WERI-Rb-1 (cell line): ENCODE data around the gene WDCP.

Experiments
- DNase-seq: peaks from one replicate; pipeline ENCODE4 v3.0.0-alpha.2; 2020
- H3K27ac ChIP-seq: fragments of 250-450 bp; sonication (Bioruptor Pico); 2 replicates; pipeline ENCODE4 v1.5.1; 2020; ENCODE audit warnings: mild to moderate bottlenecking, moderate library complexity
- H3K27me3 ChIP-seq: fragments of 250-450 bp; sonication (Bioruptor Pico); 2 replicates; pipeline ENCODE4 v1.5.1; 2021; ENCODE audit warnings: mild to moderate bottlenecking, low read depth, moderate library complexity; ENCODE audit not compliant: insufficient read depth, severe bottlenecking
- H3K36me3 ChIP-seq: fragments of 250-450 bp; sonication (Bioruptor Pico); 2 replicates; pipeline ENCODE4 v1.5.1; 2020; ENCODE audit warnings: mild to moderate bottlenecking, moderate library complexity
- H3K4me3 ChIP-seq: 2 replicates; pipeline ENCODE4 v1.5.1; 2011; ENCODE audit warnings: low read depth, mild to moderate bottlenecking, control low read depth, low read length
- H3K9me3 ChIP-seq: fragments of 250-450 bp; sonication (Bioruptor Pico); 2 replicates; pipeline ENCODE4 v1.5.1; 2021; ENCODE audit warnings: mild to moderate bottlenecking, moderate library complexity; ENCODE audit not compliant: severe bottlenecking
- TF ChIP-seq, protein P1 (sequence below): IDR thresholded peaks from 2 replicates; pipeline ENCODE4 v1.5.1; 2011; ENCODE audit warnings: low read depth, mild to moderate bottlenecking, control low read depth, inconsistent platforms, low read length

Gene WDCP

DNA sequence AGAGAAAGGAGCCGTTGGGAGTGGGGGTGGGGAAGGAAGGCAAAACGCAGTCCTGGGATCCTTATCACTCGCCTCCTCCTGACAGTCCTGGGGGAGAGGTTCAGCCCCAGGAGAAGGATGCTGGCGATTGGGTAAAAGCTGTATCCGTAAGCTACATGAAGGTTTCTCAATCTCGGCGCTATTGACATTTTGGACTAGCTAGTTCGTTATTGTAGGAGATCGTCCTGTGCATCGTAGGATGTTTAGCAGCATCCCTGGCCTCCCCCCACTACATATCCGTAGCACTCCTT lies 38.0 kb upstream of the WDCP start:
- Histone ChIP-seq H3K9me3 (no peaks in the 10 kb centered on the region), H3K4me3 (peak overlapping the region; percentile 48), H3K27me3 (no peaks in the 10 kb centered on the region), H3K36me3 (peaks cover 11% of the 10 kb centered on the region), H3K27ac (peak overlapping the region; percentile 92)
- DNase-seq = no peak
- TF ChIP-seq, protein P1, sequence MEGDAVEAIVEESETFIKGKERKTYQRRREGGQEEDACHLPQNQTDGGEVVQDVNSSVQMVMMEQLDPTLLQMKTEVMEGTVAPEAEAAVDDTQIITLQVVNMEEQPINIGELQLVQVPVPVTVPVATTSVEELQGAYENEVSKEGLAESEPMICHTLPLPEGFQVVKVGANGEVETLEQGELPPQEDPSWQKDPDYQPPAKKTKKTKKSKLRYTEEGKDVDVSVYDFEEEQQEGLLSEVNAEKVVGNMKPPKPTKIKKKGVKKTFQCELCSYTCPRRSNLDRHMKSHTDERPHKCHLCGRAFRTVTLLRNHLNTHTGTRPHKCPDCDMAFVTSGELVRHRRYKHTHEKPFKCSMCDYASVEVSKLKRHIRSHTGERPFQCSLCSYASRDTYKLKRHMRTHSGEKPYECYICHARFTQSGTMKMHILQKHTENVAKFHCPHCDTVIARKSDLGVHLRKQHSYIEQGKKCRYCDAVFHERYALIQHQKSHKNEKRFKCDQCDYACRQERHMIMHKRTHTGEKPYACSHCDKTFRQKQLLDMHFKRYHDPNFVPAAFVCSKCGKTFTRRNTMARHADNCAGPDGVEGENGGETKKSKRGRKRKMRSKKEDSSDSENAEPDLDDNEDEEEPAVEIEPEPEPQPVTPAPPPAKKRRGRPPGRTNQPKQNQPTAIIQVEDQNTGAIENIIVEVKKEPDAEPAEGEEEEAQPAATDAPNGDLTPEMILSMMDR = no peak

DNA sequence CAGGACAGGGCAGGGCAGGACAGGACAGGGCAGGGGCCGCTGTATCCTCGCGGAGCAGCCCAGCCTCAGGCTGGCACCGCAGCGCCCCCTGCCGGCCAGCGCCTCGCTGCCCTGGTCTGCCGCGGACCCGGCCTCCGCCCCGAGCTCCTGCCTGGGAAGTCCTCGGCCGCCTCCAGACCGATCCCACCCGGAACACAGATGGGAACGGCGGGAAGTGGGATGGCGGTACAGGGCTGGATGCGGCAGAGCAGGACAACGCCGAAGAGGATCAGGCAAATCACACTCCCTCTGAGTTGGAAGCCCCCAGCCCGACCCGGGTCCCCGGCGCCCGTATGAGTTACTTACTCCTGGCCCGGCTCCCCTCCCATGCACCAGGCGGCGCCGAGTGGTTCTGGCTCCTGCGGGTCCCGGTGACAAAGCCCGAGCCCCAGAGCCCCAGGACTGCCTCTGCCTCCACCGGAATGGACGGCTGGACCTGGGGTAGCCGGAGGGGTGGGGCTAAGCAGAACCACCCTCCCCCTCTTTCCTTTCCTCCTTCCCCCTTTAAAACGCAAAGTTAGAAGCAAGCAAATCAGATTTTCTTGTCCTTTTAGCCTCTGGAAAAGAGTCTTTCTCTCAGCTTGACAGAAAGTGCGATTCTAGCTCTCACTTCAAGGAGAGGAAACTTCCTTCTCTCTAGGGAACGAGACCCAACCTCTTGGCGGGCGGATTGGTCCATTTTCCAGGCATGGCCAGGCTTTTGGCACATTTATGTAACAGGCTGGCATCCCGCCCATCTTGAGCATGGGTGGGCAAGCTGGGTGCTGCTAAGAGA lies 37.4 kb upstream of the WDCP start, which contains the start of gene TP53I3:
TSS of gene TP53I3 (minus strand) at position 449 of the 814 bp plus-strand sequence. CDS start 508 bp downstream, outside the sequence.
- Histone ChIP-seq H3K27me3 (no peaks in the 10 kb centered on the region), H3K36me3 (peaks cover 13% of the 10 kb centered on the region), H3K4me3 (peak within 1 kb of the TSS; percentile 48), H3K9me3 (no peaks in the 10 kb centered on the region), H3K27ac (peak within 1 kb of the TSS; percentile 92)
- TF ChIP-seq, protein P1 = peak; percentile 98
- peak; percentile 93 for DNase-seq

GRCh38 chr2:24083567-24084385 lies 36.6 kb upstream of the WDCP start:
- H3K9me3 ChIP-seq = no peaks in the 10 kb centered on the region
- peak overlapping the region; percentile 48 for H3K4me3 ChIP-seq
- DNase-seq = peak; percentile 99
- TF ChIP-seq, protein P1 = 0 out of 2 replicates have a peak, but pooled peaks have one; percentile 2
- peaks cover 18% of the 10 kb centered on the region for H3K36me3 ChIP-seq
- H3K27me3 ChIP-seq = no peaks in the 10 kb centered on the region
- peak overlapping the region; percentile 92 for H3K27ac ChIP-seq

DNA sequence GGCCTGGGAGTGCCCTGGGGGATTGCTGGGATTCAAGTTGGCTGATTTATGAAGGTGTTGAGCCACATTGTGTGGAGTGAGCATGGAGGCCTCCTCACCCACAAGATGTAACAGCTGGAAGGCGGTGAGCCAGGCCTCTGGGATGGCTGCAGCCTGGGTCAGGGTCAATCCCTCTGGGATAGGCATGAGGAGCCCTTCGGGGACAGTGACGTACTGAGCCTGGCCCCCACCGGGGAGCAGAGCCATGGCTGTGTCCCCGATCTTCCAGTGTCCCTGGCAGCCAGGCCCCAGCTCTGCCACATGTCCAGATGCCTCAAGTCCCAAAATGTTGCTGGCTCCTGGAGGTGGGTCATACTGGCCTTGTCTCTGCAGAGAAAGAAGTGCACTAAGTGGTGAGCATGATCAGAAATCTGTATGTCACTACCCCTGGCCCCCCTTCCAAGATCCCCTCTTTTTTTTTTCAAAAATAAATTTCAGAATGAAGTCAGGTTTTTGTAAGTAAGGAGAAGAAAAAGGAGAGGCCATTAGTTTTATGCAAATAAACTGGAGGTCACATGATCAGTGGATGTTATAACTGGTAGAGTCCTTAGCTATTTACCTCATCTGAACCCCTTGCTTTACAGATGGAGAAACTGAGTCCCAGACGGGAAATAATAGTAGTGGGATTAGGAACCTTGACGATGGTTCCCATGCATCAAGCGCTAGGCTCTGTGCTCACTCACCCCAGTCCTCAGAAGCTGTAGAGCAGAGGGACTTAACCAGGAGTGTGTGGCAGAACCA lies 35.8 kb upstream of the WDCP start:
- H3K9me3 ChIP-seq = no peaks in the 10 kb centered on the region
- TF ChIP-seq, protein P1 = no peak
- H3K27me3 ChIP-seq = no peaks in the 10 kb centered on the region
- H3K36me3 ChIP-seq = peaks cover 18% of the 10 kb centered on the region
- H3K4me3 ChIP-seq = peak overlapping the region; percentile 48
- no peak for DNase-seq
- peak overlapping the region; percentile 92 for H3K27ac ChIP-seq

- no peak for DNase-seq
- TF ChIP-seq, protein P1 = no peak
- no peak overlapping the region for H3K27ac ChIP-seq
- peaks cover 20% of the 10 kb centered on the region for H3K36me3 ChIP-seq
- no peak overlapping the region for H3K4me3 ChIP-seq
- no peaks in the 10 kb centered on the region for H3K9me3 ChIP-seq
- H3K27me3 ChIP-seq = no peaks in the 10 kb centered on the region
These were observed 33.5 kb upstream of the WDCP start for GRCh38 chr2:24080701-24081100.
